SH-SY5Y (cell line): Measurements from ENCODE around the gene CRISP2.

Source experiments
- GATA2 ChIP-seq: IDR thresholded peaks from 2 replicates; pipeline ENCODE4 v1.6.1; 2011; ENCODE audit warnings: mild to moderate bottlenecking, low read depth, low read length
- GATA3 ChIP-seq: IDR thresholded peaks from 2 replicates; pipeline ENCODE4 v1.6.1; 2011; ENCODE audit warnings: low read depth, mild to moderate bottlenecking, low read length, moderate library complexity

GRCh38 chr6:49646130-49646824 is 67.1 kb downstream of the CRISP2 start:
- TF ChIP-seq GATA3 = no peak
- no peak for TF ChIP-seq GATA2
